Panc1 (cell line): ENCODE measurements around the gene FANCC. TPM values are rescaled to one million over a fixed set of nuclear protein-coding genes. Genes with fewer than 3 reads are reported as not detected.

ENCODE experiments used
- ATAC-seq: fragments of 200-7000 bp; cut with Tn5 transposase; 2 replicates; pipeline ENCODE4 v1.9.1; 2020; ENCODE audit warnings: mild to moderate bottlenecking, moderate library complexity
- BruUV-seq: library from RNA; stranded (reverse); fragments of 400-500 nt; replicated peaks from 2 replicates; lab custom pipeline; 2021; lab: Mats Ljungman, UMichigan
- CTCF ChIA-PET: fragments of 300-600 bp; sonication (Branson Sonifier 250); formaldehyde crosslinking; loops from one replicate; lab custom pipeline; 2022; ENCODE audit warnings: antibody characterized with exemption; lab: Charles Lee
- POLR2A ChIA-PET: fragments of 300-600 bp; sonication (Branson Sonifier 250); formaldehyde crosslinking; loops from one replicate; lab custom pipeline; 2022; ENCODE audit warnings: antibody characterized with exemption; lab: Charles Lee
- DNase-seq: peaks from one replicate; pipeline ENCODE4 v3.0.0-alpha.2; 2010; ENCODE audit warnings: low read depth, low spot score
- H3K27ac ChIP-seq: 2 replicates; pipeline ENCODE4 v1.5.1; 2011; ENCODE audit warnings: mild to moderate bottlenecking, low read length, inconsistent platforms
- H3K27me3 ChIP-seq: fragments of 200-500 bp; sonication (Bioruptor generic); 2 replicates; pipeline ENCODE4 v1.6.0; 2014; ENCODE audit warnings: low read length, inconsistent platforms; ENCODE audit not compliant: control insufficient read depth, insufficient read depth
- H3K36me3 ChIP-seq: fragments of 200-500 bp; sonication (Bioruptor generic); 2 replicates; pipeline ENCODE4 v1.5.1; 2014; ENCODE audit warnings: inconsistent platforms, mild to moderate bottlenecking, low read length, moderate library complexity; ENCODE audit not compliant: control insufficient read depth, insufficient read depth
- H3K4me1 ChIP-seq: 2 replicates; pipeline ENCODE4 v1.5.1; 2011; ENCODE audit warnings: inconsistent platforms, mild to moderate bottlenecking, low read length, moderate library complexity; ENCODE audit not compliant: control insufficient read depth, insufficient read depth
- H3K4me3 ChIP-seq, 2 experiments: 2 replicates each; pipeline ENCODE4 v1.5.1; 2011 to 2012; ENCODE audit warnings: low read depth in 2 of 2, low read length in 2 of 2, mild to moderate bottlenecking in 2 of 2, inconsistent platforms in 1 of 2, moderate library complexity in 1 of 2
- H3K9me3 ChIP-seq: fragments of 200-500 bp; sonication (Bioruptor generic); 2 replicates; pipeline ENCODE4 v1.5.1; 2014; ENCODE audit warnings: low read depth, mild to moderate bottlenecking, inconsistent platforms, low read length, moderate library complexity; ENCODE audit not compliant: control insufficient read depth, insufficient read depth
- POLR2AphosphoS5 ChIP-seq: IDR thresholded peaks from 2 replicates; pipeline ENCODE4 v1.6.1; 2012; ENCODE audit warnings: mild to moderate bottlenecking, low read depth, low read length, moderate library complexity
- SIN3A ChIP-seq: IDR thresholded peaks from 2 replicates; pipeline ENCODE4 v1.6.1; 2012; ENCODE audit warnings: low read depth, mild to moderate bottlenecking, low read length, moderate library complexity, borderline replicate concordance; ENCODE audit not compliant: insufficient read depth
- TCF7L2 ChIP-seq: IDR thresholded peaks from 2 replicates; pipeline ENCODE4 v1.6.1; 2011; ENCODE audit warnings: mild to moderate bottlenecking, low read depth, low read length, inconsistent platforms
- in situ Hi-C: cut with HindIII; loops from 2 replicates; pipeline ENCODE4 v1.10.0; 2016; ENCODE audit warnings: low sequenced_read_pairs, low pct_unique_long_range_greater_than_20kb
- intact Hi-C: fragments of 100-400 bp; cut with micrococcal nuclease; formaldehyde crosslinking; loops from one replicate; pipeline ENCODE4 v1.10.0; 2022; ENCODE audit not compliant: unreplicated experiment
- total RNA-seq: library from RNA; stranded (reverse); gene quantifications from one replicate; pipeline ENCODE4 v1.2.1, GENCODE V29; 2021; ENCODE audit not compliant: unreplicated experiment
- TF ChIP-seq, protein P1 (sequence below), 2 experiments: IDR thresholded peaks; 2 replicates each; pipeline ENCODE4 v1.6.1; 2011 to 2012; ENCODE audit warnings: low read depth in 2 of 2, control low read depth in 1 of 2, low read length in 1 of 2, mild to moderate bottlenecking in 1 of 2, moderate library complexity in 1 of 2; ENCODE audit not compliant: insufficient read depth in 1 of 2
- TF ChIP-seq, protein P2 (sequence below): fragments of 450-650 bp; IDR thresholded peaks from 2 replicates; pipeline ENCODE4 v1.5.1; 2017; ENCODE audit warnings: mild to moderate bottlenecking

The FANCC gene
- total RNA-seq, 1 experiment from 2014 or later: 17.8 TPM

DNA sequence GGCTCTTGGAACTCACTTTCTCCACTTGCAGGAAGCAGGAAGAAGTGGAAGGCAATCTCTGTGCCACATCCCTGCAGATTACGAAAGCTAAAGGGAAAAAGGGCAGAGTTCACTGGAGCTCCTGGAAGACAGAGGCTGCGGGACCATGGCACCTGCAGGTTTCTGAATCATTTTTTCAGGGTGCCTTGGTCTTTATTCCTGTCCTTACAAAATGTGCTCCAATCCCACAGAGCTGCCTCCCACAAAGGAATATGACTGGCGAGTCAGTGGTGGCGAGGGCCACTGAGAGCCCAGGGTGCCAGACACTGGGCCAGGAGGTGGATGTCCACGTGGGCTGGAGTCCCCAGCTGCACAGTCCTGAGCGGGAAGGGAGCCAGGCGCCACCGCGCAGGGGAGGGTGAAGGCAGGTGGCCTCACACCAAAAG is 183.0 kb downstream of the FANCC start:
- intact Hi-C loops: no loop called here
- Histone ChIP-seq H3K27ac (no peak overlapping the region), H3K4me3 (no peak overlapping the region), H3K27me3 (no peaks in the 10 kb centered on the region), H3K4me1 (no peaks in the 10 kb centered on the region), H3K36me3 (no peaks in the 10 kb centered on the region), H3K9me3 (no peaks in the 10 kb centered on the region)
- CTCF ChIA-PET: no interaction called here
- ATAC-seq (no peak), DNase-seq (no peak)
- BruUV-seq: no TSS peak
- POLR2A ChIA-PET: no interaction called here
- TF ChIP-seq SIN3A: no peak
- no peak for TF ChIP-seq TCF7L2
- TF ChIP-seq, protein P1, sequence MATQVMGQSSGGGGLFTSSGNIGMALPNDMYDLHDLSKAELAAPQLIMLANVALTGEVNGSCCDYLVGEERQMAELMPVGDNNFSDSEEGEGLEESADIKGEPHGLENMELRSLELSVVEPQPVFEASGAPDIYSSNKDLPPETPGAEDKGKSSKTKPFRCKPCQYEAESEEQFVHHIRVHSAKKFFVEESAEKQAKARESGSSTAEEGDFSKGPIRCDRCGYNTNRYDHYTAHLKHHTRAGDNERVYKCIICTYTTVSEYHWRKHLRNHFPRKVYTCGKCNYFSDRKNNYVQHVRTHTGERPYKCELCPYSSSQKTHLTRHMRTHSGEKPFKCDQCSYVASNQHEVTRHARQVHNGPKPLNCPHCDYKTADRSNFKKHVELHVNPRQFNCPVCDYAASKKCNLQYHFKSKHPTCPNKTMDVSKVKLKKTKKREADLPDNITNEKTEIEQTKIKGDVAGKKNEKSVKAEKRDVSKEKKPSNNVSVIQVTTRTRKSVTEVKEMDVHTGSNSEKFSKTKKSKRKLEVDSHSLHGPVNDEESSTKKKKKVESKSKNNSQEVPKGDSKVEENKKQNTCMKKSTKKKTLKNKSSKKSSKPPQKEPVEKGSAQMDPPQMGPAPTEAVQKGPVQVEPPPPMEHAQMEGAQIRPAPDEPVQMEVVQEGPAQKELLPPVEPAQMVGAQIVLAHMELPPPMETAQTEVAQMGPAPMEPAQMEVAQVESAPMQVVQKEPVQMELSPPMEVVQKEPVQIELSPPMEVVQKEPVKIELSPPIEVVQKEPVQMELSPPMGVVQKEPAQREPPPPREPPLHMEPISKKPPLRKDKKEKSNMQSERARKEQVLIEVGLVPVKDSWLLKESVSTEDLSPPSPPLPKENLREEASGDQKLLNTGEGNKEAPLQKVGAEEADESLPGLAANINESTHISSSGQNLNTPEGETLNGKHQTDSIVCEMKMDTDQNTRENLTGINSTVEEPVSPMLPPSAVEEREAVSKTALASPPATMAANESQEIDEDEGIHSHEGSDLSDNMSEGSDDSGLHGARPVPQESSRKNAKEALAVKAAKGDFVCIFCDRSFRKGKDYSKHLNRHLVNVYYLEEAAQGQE (IDR thresholded peaks at IDR 0.05; ENCODE audit: insufficient read depth in 1 of 2, low read depth in 2 of 2, low read length in 1 of 2): no peak
- TF ChIP-seq, protein P2, sequence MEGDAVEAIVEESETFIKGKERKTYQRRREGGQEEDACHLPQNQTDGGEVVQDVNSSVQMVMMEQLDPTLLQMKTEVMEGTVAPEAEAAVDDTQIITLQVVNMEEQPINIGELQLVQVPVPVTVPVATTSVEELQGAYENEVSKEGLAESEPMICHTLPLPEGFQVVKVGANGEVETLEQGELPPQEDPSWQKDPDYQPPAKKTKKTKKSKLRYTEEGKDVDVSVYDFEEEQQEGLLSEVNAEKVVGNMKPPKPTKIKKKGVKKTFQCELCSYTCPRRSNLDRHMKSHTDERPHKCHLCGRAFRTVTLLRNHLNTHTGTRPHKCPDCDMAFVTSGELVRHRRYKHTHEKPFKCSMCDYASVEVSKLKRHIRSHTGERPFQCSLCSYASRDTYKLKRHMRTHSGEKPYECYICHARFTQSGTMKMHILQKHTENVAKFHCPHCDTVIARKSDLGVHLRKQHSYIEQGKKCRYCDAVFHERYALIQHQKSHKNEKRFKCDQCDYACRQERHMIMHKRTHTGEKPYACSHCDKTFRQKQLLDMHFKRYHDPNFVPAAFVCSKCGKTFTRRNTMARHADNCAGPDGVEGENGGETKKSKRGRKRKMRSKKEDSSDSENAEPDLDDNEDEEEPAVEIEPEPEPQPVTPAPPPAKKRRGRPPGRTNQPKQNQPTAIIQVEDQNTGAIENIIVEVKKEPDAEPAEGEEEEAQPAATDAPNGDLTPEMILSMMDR: no peak
- no peak for TF ChIP-seq POLR2AphosphoS5
- in situ Hi-C loops: no loop called here

DNA sequence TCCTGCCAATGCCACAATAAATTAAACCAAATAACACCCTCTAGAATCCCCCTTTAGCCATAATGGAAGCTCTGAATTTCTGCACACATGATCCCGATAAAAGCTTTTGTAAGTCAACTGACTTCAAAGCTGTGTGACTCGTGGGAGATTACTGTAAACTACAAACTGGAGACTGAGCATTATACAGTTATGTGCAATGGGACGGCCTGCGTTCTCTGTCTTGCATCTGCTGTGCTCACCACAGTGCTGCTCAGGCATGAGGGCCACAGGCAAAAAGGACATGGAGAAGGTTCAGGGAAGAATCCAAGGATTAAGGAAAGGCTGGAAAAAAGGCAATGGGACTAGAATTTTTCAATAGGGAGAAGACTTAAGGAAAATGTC is 184.2 kb downstream of the FANCC start:
- ATAC-seq: no peak

More for the DNA sequence above, 184.2 kb downstream of the FANCC start:
- no peaks in the 10 kb centered on the region for H3K27me3 ChIP-seq
- intact Hi-C loops: no loop called here
- TF ChIP-seq POLR2AphosphoS5: no peak
- no peak for TF ChIP-seq TCF7L2
- TF ChIP-seq, protein P1 (IDR thresholded peaks at IDR 0.05; ENCODE audit: insufficient read depth in 1 of 2, low read depth in 2 of 2, low read length in 1 of 2): no peak
- TF ChIP-seq, protein P2: no peak
- no peak for TF ChIP-seq SIN3A
- ChIA-PET POLR2A (no interaction called here), CTCF (no interaction called here)
- H3K4me1 ChIP-seq: no peaks in the 10 kb centered on the region
- no TSS peak for BruUV-seq
- no peak overlapping the region for H3K4me3 ChIP-seq
- in situ Hi-C loops: no loop called here
- no peaks in the 10 kb centered on the region for H3K36me3 ChIP-seq
- no peak for DNase-seq
- no peaks in the 10 kb centered on the region for H3K9me3 ChIP-seq
- H3K27ac ChIP-seq: no peak overlapping the region
